Right renal pelvis (tissue), 4 donors: ENCODE data around the gene AMD1. TPM values are rescaled to one million over a fixed set of nuclear protein-coding genes. Genes with fewer than 3 reads are reported as not detected.
"Not testable (repeated sequence)": the region's sequence is repeated elsewhere in the genome, so short reads cannot be mapped to it uniquely, and the experiment has no call there.

Experiments
- DNase-seq, 4 donors: peaks; one replicate each; pipeline ENCODE4 v3.0.0-alpha.2; 2013; ENCODE audit warnings: low read depth in 4 of 4, low spot score in 3 of 4, missing footprints in 1 of 4
- polyA plus RNA-seq, 4 donors: library from polyadenylated mRNA; unstranded; fragments of 120-200 nt; gene quantifications; one replicate each; pipeline ENCODE4 v1.2.1, GENCODE V29; 2013; ENCODE audit not compliant: insufficient read length in 4 of 4

The AMD1 gene
- 10 to 100 TPM; 73.4 to 91.6 (median 86.9) TPM for polyA plus RNA-seq

- peak; percentile 94 to 98 (median 95) for DNase-seq
These were observed at the start of gene AMD1 for GRCh38 chr6:110873981-110874879. AMD1 (plus strand) TSS chr6:110874785; CDS start chr6:110875106, 321 bp downstream.

DNA sequence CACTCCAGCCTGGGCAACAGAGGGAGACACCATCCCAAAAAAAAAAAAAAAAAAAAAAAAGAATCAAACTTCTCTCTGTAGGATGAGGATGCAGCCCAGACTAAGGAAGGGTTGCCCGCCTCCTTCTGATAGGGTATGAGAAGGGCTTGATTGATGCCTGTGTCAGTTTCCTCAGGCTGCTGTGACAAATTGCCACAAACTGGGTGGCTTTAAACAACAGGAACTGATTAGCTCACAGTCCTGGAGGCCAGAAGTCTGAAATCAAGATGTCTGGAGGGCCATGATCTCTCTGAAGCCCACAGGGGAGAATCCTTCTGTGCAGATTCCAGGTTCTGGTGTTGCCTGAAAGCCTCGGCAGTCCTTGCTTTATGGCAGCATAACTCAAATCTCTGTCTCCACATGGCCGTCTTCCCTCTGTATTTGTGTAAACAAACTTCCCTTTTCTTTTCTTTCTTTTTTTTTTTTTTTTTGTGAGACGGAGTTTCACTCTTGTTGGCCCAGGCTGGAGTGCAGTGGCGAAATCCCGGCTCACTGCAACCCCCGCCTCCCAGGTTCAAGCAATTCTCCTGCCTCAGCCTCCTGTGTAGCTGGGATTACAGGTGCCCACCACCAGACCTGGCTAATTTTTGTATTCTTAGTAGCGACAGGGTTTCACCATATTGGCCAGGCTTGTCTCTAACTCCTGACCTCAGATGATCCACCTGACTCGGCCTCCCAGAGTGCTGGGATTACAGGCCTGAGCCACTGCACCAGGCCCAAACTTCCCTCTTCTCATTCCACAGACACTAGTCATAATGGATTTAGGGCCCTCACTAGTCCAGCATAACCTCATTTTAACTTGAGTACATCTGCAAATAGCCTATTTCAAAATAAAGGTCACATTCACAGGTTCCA lies 48.1 kb upstream of the AMD1 start:
- DNase-seq: no peak

GRCh38 chr6:110828396-110828795 lies 46.2 kb upstream of the AMD1 start:
- no peak for DNase-seq

- DNase-seq: no peak
These were observed 43.2 kb upstream of the AMD1 start for GRCh38 chr6:110831405-110831804.

DNA sequence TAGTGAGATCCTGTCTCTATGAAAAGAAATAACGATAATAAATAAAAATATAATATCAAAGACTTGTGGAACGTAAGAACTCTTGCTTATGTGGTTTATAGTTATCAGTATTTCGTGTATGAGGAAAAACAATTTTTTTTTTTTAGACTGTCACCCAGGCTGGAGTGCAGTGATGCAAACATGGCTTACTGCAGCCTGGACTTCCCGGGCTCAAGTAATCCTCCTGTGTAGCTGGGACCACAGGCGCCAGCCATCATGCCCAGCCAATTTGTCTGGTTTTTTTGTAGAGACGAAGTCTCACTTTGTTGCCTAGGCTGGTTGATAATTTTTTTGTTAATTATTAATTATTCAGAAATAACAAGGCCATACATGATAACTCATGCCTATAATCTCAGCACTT lies 40.8 kb upstream of the AMD1 start:
- no peak for DNase-seq

DNA sequence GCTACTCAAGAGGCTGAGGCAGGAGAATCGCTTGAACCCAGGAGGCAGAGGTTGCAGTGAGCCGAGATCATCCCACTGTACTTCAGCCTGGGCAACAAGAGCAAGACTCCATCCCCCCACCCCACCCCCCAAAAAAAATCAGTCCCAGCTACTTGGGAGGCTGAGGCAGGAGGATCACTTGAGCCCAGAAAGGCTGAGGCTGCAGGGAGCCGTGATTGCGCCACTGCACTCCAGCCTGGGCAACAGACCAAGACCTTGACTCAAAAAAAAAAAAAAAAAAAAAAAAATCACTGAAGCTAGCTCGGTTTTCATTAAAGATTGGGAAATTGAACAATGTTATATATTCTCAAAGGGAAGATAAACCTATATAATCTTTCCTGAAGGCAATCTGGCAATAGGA lies 38.8 kb upstream of the AMD1 start:
- DNase-seq: not testable (repeated sequence)

GRCh38 chr6:110841266-110841665 lies 33.3 kb upstream of the AMD1 start:
- no peak for DNase-seq

DNA sequence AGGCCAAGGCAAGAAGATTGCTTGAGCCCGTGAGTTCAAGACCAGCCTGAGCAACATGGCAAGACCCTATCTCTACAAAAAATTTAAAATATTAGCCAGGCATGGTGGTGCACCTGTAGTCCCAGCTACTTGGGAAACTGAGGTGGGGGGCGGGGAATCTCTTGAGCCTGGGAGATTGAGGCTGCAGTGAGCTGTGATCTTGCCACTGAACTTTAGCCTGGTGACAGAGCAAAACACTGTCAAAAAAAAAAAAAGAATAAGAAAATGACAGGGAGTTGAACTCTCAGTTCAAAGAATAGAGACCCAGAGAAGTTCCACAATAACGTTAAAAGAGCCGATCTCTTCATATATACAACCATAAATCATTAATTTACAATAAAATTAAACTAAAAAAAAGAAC lies 24.8 kb upstream of the AMD1 start:
- DNase-seq: no peak

GRCh38 chr6:110852773-110853172 lies 21.8 kb upstream of the AMD1 start:
- DNase-seq: no peak

DNA sequence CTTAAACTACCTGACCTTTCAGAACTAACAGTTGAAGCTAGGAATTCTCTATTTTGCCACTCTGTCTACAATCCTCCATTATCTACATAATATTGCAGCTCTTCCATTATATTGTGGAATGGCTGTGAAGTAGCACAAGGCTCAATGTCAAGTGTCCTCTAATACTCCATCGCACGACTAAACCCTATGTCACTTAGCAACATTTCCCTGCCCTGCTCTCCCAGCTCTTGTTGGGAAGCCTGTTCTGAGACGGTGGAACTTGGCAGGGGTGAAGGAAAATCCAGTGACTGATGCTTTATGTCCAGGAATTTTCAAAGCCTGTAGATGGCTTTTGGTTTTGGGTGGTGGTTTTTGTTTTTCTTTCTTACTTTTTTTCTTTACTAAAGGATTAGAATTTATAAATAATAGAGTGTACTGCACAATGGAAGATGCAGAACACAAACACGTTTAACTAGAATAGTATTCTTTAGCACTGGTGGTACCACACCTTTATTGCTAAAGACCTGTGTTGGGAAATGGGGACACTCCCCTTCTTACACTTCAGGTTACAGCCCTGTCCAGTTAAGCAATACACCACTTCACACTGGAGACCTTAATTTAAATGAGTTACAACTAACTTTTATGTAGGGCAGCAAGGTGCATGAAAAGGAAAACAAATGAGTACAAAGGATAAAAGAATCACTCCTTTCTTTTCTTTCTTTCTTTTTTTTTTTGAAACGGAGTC lies 20.7 kb upstream of the AMD1 start:
- DNase-seq: no peak

GRCh38 chr6:110856296-110856695 lies 18.3 kb upstream of the AMD1 start:
- DNase-seq: no peak

GRCh38 chr6:110858016-110858415 lies 16.6 kb upstream of the AMD1 start:
- DNase-seq: no peak

DNA sequence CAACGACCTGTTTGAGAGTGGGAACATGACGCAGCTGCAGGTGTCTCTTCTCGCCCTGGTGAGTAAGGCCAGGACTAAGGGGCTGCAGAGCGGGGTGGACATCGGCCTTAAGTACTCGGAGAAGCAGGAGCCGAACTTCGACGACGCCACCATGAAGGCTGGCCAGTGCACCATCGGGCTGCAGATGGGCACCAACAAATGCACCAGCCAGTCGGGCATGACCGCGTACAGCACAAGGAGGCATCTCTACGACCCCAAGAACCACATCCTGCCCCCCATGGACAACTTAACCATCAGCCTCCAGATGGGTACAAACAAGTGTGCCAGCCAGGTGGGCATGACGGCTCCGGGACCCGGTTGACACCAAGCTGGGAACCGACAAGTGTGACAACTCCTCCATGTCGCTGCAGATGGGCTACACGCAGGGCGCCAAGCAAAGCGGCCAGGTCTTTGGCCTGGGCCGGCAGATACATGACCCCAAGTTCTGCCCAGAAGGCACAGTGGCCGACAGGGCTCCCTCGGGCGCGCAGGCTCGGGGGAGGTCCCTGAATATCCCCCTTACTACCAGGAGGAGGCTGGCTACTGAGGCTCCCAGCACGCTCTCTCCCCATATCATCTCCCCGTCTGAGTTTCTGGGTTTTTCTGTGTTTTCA lies 15.9 kb upstream of the AMD1 start:
- DNase-seq: no peak

- DNase-seq: no peak
These were observed 15.2 kb upstream of the AMD1 start for GRCh38 chr6:110859335-110859792.

DNA sequence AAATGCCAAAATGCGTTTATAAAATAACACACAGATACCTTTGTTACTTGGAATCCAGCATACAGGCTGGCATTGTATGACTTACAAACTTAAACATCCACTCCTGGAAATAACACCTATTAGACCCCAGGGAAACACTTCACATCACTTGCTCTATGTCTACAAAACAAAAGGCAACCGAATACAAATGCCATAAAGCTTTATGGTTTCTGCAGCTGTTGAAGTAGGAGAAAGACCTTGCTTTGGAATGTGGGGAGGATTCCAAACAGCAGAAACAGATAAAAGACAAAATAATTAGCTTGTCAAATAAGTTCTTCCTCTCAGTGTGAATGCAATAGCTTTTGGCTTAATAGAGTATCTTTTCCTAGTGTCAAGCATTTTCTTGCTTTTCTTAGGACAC lies 9.8 kb upstream of the AMD1 start:
- no peak for DNase-seq

DNA sequence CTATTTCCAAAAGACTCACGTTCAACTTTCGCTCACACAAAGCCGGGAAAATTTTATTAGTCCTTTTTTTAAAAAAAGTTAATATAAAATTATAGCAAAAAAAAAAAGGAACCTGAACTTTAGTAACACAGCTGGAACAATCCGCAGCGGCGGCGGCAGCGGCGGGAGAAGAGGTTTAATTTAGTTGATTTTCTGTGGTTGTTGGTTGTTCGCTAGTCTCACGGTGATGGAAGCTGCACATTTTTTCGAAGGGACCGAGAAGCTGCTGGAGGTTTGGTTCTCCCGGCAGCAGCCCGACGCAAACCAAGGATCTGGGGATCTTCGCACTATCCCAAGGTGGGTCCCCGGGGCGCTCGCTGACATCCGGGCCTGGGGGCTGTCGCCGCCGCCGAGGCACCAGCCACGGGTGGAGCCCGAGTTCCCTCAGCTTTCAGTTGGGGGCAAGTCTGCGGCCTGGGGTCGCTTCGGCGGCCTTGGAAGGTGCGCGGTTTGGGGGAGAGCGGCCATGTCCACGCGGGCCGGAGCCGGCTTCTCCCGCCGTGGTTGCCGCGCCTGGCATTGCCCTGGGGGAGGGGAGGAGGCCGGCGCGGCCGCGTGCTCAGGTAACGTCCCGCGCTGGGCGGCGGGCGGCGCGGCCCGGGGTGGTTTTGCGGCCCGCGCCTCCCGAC lies 429 bp downstream of the AMD1 start:
- DNase-seq: peak in 3 of 4 donors; percentile 25 to 53 (median 30)

GRCh38 chr6:110875548-110876169 lies 1.1 kb downstream of the AMD1 start:
- peak in 1 of 4 donors; percentile 34 for DNase-seq

- DNase-seq: peak; percentile 63 to 83 (median 78)
These were observed 1.7 kb downstream of the AMD1 start for GRCh38 chr6:110876170-110876773.
